Limb (tissue), 2 donors: Measurements from ENCODE around the gene SBSN.

ENCODE experiments used
- DNase-seq, 2 donors: peaks; one replicate each; pipeline ENCODE4 v3.0.0-alpha.2; 2016; ENCODE audit errors: extremely low spot score in 2 of 2

SBSN gene

GRCh38 chr19:35554076-35554475 is 26.0 kb upstream of the SBSN start:
- DNase-seq = no peak

GRCh38 chr19:35553385-35554000 is 25.4 kb upstream of the SBSN start:
- no peak for DNase-seq

- no peak for DNase-seq
Observed at GRCh38 chr19:35552534-35553384, 24.6 kb upstream of the SBSN start.

- DNase-seq = no peak
Observed at GRCh38 chr19:35551091-35551810, 23.1 kb upstream of the SBSN start.

- no peak for DNase-seq
Observed at GRCh38 chr19:35549879-35550523, 21.9 kb upstream of the SBSN start.

GRCh38 chr19:35549174-35549788 is 21.2 kb upstream of the SBSN start:
- peak; percentile 40 to 61 for DNase-seq

GRCh38 chr19:35546532-35546931 is 18.4 kb upstream of the SBSN start:
- DNase-seq = no peak

GRCh38 chr19:35545855-35546381 is 17.8 kb upstream of the SBSN start:
- DNase-seq = no peak

- peak; percentile 91 to 94 for DNase-seq
Observed at GRCh38 chr19:35545001-35545854, 17.1 kb upstream of the SBSN start, which contains the start of gene TMEM147. Gene TMEM147 (plus strand): TSS chr19:35545626. CDS start chr19:35545740, 114 bp downstream.

- no peak for DNase-seq
Observed at GRCh38 chr19:35544110-35544802, 16.1 kb upstream of the SBSN start.

- DNase-seq = no peak
Observed at GRCh38 chr19:35543280-35544109, 15.4 kb upstream of the SBSN start.

- no peak for DNase-seq
Observed at GRCh38 chr19:35542209-35542608, 14.1 kb upstream of the SBSN start.

GRCh38 chr19:35540356-35540927 is 12.3 kb upstream of the SBSN start:
- no peak for DNase-seq

- no peak for DNase-seq
Observed at GRCh38 chr19:35539850-35540249, 11.7 kb upstream of the SBSN start.

GRCh38 chr19:35539314-35539713 is 11.2 kb upstream of the SBSN start:
- DNase-seq = no peak

- no peak for DNase-seq
Observed at GRCh38 chr19:35534803-35535480, 6.8 kb upstream of the SBSN start.

- no peak for DNase-seq
Observed at GRCh38 chr19:35533822-35534392, 5.8 kb upstream of the SBSN start.
